ENCODE results near the gene HPCAL1.

- TF ChIP-seq CTCF (IDR thresholded peaks at IDR 0.05) (no peak), POLR2A (IDR thresholded peaks at IDR 0.05) (no peak)
These were observed 163.2 kb downstream of the HPCAL1 start for GRCh38 chr2:10465910-10466309.
